Bone marrow (tissue), 2 donors: Measurements from ENCODE around the gene RNF103.

ENCODE experiments used
- DNase-seq, 2 donors: peaks; one replicate each; lab custom pipeline; 2025; lab: John Stamatoyannopoulos, UW

Gene RNF103

DNA sequence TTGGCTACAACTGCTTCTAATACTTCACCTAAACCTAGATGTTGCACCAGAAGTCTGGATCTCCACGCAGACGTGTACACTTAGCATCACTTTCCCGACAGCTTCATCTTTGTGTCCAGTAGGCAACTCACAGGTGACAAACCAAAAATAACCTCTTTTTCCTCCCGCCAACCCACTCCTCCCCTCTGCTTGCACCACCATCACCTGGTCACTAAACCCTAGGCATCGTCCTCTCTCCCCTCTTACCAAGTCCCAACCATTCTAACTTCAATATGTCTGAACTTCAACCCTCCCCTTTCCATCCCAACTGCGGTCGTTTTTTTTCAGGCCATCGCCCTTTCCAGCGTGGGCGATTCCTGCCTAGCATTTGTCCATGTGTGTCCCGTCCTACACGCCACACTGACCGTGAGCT, 60.0 kb downstream of the RNF103 start:
- DNase-seq, result no peak

DNA sequence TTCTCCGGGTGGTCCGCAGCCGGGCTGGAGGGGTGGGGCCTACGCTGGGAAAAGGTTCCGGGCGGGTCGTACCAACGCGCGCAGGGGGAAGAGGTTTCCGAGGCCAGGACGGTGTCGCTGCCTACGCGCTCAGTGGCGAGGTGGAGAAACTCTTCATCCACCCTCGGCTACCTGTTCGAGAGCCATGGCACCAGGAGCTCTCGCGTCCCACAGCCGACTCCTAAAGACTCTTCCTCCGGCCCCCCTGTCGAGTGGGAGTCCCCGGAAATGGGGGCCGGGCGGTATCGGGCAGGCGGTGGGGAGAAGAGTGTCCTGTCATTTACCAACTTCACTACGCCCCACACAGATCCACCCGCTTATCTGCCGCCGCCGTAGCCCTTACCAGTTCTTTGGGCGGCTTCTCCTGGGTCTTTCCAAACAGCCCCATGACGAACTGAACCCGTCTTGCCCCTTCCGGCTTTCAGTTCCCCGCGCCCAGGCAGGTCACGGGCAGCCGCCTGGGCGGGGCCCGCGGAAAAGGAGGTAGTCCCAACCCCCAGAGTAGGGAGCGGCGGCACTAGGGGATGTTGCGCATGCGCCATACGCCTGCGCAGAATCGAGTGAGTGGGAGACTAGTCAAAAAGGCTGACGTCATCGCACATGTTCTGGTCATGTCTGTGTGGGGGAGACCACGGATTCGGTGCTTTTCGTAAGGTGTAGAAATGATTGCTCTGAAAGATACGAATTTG, 60.6 kb downstream of the RNF103 start, which contains the start of gene CHMP3:
TSS of gene CHMP3 (minus strand) at position 522 of the 728 bp plus-strand sequence. CDS start at position 427, 95 bp downstream.
- DNase-seq, result peak; percentile 90 to 96

DNA sequence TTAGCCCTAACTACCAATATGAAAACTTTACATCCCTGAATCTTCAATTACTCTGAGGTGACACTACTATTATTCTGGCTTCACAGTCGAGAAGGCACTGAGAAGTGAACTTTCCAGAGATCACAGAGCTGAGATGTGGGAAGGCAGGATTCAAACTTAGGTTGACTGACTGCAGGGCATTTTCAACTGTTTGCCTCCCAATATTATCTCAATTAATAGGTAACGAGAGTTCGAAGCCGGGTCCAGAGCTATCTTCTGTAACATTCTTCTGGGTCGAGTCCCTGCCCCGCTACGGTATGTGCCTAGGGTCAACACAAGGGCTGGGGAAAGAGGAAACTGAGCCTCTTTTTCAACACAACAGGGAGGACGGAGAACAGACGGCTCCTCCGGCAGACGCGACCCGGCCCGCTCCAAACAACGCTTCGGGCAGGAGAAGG, 61.2 kb downstream of the RNF103 start:
- no peak for DNase-seq

DNA sequence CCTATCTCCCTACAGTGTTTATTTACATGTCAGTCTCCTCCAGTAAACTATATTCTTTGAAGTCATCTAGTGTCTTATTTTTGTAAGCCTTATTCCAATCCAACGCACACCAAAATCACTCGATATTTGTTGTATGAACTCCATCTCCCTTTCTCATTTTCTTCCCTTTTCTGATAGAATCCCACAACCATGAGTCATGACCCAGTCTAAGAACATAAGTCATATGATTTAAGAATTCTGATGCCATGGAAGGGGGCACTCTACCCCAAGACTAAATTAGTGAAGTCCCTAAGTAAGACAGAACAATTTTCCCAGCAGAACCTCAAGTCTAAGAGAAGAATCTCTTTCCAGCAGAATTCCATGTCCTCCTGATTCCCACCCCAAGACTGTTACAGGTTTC, 65.8 kb downstream of the RNF103 start:
- peak in 1 of 2 donors; percentile 30 for DNase-seq

DNA sequence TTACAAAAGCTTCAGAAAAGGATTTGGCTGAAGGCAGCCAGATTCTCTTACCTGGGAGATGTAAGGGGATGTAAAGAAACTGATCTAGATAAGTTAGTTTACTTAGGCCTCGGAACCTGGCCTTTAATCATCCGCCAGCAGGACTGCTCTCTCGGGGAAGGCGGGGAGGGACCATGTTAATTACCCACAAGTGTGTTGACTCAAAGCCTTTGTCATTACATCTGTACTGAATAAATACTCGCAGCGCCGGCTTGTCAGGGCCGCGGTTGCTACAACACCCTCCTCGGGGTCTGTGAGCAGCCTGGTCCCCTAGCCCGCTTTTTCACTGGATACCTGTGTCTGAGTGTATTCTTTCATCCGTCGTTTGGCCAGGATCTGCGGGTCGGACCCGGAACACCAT, 67.2 kb downstream of the RNF103 start:
- DNase-seq, result no peak
